ENCODE results near the gene METTL25B.
A peak's percentile ranks its signal among the peaks of the same experiment; 100 is the strongest.

The METTL25B gene

GRCh38 chr1:156745881-156746280, 17.6 kb downstream of the METTL25B start:
- DNase-seq (ENCODE audit: low read depth) = no peak
- no peak for TF ChIP-seq CTCF (conservative IDR thresholded peaks at IDR 0.05; ENCODE audit: low read length)
- H3K4me3 ChIP-seq (ENCODE audit: low read length) = peak overlapping the region; percentile 71

GRCh38 chr1:156746406-156746727, 18.1 kb downstream of the METTL25B start:
- no peak for TF ChIP-seq CTCF (conservative IDR thresholded peaks at IDR 0.05; ENCODE audit: low read length)
- DNase-seq (ENCODE audit: low read depth) = no peak
- H3K4me3 ChIP-seq (ENCODE audit: low read length) = peak overlapping the region; percentile 71

- peak overlapping the region; percentile 97 for H3K4me3 ChIP-seq (ENCODE audit: low read length)
- peak; percentile 33 for TF ChIP-seq CTCF (conservative IDR thresholded peaks at IDR 0.05; ENCODE audit: low read length)
- peak; percentile 98 for DNase-seq (ENCODE audit: low read depth)
Measured at GRCh38 chr1:156746728-156747631, 18.7 kb downstream of the METTL25B start.

- peak overlapping the region; percentile 97 for H3K4me3 ChIP-seq (ENCODE audit: low read length)
- peak; percentile 43 for DNase-seq (ENCODE audit: low read depth)
- TF ChIP-seq CTCF (conservative IDR thresholded peaks at IDR 0.05; ENCODE audit: low read length) = no peak
Measured at GRCh38 chr1:156747742-156748669, 19.7 kb downstream of the METTL25B start.

GRCh38 chr1:156748670-156749418, 20.6 kb downstream of the METTL25B start:
- H3K4me3 ChIP-seq (ENCODE audit: low read length) = peak overlapping the region; percentile 97
- DNase-seq (ENCODE audit: low read depth) = peak; percentile 57

More at GRCh38 chr1:156748670-156749418, 20.6 kb downstream of the METTL25B start:
- no peak for TF ChIP-seq CTCF (conservative IDR thresholded peaks at IDR 0.05; ENCODE audit: low read length)

Data from AG10803 (cell line).